Mucosa of descending colon (tissue), 3 donors: ENCODE measurements around the gene GP1BA. TPM values are rescaled to one million over a fixed set of nuclear protein-coding genes. Genes with fewer than 3 reads are reported as not detected.

ENCODE experiments used
- ATAC-seq: fragments of 200-7000 bp; cut with Tn5 transposase; one replicate; pipeline ENCODE4 v1.9.1; 2020; ENCODE audit warnings: mild to moderate bottlenecking, moderate library complexity
- DNase-seq, 3 donors: peaks; one replicate each; pipeline ENCODE4 v3.0.0-alpha.2; 2020
- H3K36me3 ChIP-seq: fragments of 200-600 bp; one replicate; pipeline ENCODE4 v1.8.0; 2021; ENCODE audit warnings: low read depth, mild to moderate bottlenecking
- H3K4me1 ChIP-seq: fragments of 200-600 bp; one replicate; pipeline ENCODE4 v1.8.0; 2021; ENCODE audit warnings: low read depth, mild to moderate bottlenecking
- H3K4me3 ChIP-seq: fragments of 200-600 bp; one replicate; pipeline ENCODE4 v1.8.0; 2021; ENCODE audit warnings: mild to moderate bottlenecking
- H3K9me3 ChIP-seq: fragments of 200-600 bp; one replicate; pipeline ENCODE4 v1.8.0; 2021; ENCODE audit warnings: mild to moderate bottlenecking
- intact Hi-C, 2 donors: fragments of 100-400 bp; cut with DNase I in 1 of 2; cut with micrococcal nuclease in 1 of 2; formaldehyde crosslinking; loops; one replicate each; pipeline versions ENCODE4 v1.11.0 to v1.11.1; 2022; cut with DNase I, micrococcal nuclease
- total RNA-seq, 3 donors: library from RNA; stranded (reverse); fragmentation: NEBNext Ultra II Directional in 2 of 3; extraction: Animal tissue kit (Norgen Biotek cat#: 25700) in 2 of 3; gene quantifications; one replicate each; pipeline versions ENCODE4 v1.2.1 to v1.2.4, GENCODE V29; 2021 to 2023
- TF ChIP-seq, protein P1 (sequence below): fragments of 200-600 bp; IDR thresholded peaks from one replicate; pipeline ENCODE4 v1.8.0; 2022; ENCODE audit warnings: antibody characterized with exemption, mild to moderate bottlenecking
- donor health status: DM: no; HTN: no; CAD: no; lungs with moderate emphysema.
- donor health status: DM: no; HTN: no; CAD: no.
- donor health status: DM: no; HTN: yes; CAD: no.

Gene GP1BA
- total RNA-seq, 3 donors from 2014 or later = not detected

GRCh38 chr17:4892499-4893221, 39.4 kb upstream of the GP1BA start:
- Histone ChIP-seq H3K9me3 (no peaks in the 10 kb centered on the region), H3K4me3 (no peak overlapping the region), H3K36me3 (peaks cover 3% of the 10 kb centered on the region), H3K4me1 (no peaks in the 10 kb centered on the region)
- TF ChIP-seq, protein P1, sequence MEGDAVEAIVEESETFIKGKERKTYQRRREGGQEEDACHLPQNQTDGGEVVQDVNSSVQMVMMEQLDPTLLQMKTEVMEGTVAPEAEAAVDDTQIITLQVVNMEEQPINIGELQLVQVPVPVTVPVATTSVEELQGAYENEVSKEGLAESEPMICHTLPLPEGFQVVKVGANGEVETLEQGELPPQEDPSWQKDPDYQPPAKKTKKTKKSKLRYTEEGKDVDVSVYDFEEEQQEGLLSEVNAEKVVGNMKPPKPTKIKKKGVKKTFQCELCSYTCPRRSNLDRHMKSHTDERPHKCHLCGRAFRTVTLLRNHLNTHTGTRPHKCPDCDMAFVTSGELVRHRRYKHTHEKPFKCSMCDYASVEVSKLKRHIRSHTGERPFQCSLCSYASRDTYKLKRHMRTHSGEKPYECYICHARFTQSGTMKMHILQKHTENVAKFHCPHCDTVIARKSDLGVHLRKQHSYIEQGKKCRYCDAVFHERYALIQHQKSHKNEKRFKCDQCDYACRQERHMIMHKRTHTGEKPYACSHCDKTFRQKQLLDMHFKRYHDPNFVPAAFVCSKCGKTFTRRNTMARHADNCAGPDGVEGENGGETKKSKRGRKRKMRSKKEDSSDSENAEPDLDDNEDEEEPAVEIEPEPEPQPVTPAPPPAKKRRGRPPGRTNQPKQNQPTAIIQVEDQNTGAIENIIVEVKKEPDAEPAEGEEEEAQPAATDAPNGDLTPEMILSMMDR = no peak
- ATAC-seq = no peak
- intact Hi-C loops = loop anchor here in 1 of 2 donors (10.0 kb wide), 1 partner anchor 168 kb away; no protein-coding TSS in a partner anchor
- DNase-seq = peak in 1 of 3 donors; percentile 45

DNA sequence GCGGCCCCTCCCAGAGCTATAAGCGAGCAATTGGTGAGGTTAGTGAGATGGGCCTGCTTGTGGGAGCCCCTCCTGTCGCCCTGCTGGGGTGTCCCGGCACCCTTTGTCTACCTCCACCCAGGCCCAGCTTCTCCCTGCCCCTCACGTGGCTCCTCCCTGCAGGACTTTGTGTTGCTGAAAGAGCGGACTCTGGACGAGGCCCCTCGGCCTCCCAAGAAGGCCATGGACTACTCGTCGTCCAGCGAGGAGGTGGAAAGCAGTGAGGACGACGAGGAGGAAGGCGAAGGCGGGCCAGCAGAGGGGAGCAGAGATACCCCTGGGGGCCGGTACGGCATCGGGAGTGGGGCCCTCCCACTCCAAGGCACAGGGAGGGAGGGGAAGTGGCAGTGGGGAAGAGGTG, 38.8 kb upstream of the GP1BA start:
- Histone ChIP-seq H3K4me3 (no peak overlapping the region), H3K9me3 (no peaks in the 10 kb centered on the region), H3K4me1 (no peaks in the 10 kb centered on the region), H3K36me3 (peaks cover 3% of the 10 kb centered on the region)
- DNase-seq (peak in 1 of 3 donors; percentile 40), ATAC-seq (no peak)
- intact Hi-C loops = loop anchor here in 1 of 2 donors (10.0 kb wide), 1 partner anchor 168 kb away; no protein-coding TSS in a partner anchor
- TF ChIP-seq, protein P1 = no peak

- intact Hi-C loops = loop anchor here in 1 of 2 donors (10.0 kb wide), 1 partner anchor 169 kb away; no protein-coding TSS in a partner anchor
- Histone ChIP-seq H3K4me3 (no peak overlapping the region), H3K9me3 (no peaks in the 10 kb centered on the region), H3K4me1 (no peaks in the 10 kb centered on the region), H3K36me3 (peaks cover 3% of the 10 kb centered on the region)
- DNase-seq (peak in 1 of 3 donors; percentile 45), ATAC-seq (no peak)
- TF ChIP-seq, protein P1 = no peak
Measured at GRCh38 chr17:4893721-4894560, 38.1 kb upstream of the GP1BA start.

DNA sequence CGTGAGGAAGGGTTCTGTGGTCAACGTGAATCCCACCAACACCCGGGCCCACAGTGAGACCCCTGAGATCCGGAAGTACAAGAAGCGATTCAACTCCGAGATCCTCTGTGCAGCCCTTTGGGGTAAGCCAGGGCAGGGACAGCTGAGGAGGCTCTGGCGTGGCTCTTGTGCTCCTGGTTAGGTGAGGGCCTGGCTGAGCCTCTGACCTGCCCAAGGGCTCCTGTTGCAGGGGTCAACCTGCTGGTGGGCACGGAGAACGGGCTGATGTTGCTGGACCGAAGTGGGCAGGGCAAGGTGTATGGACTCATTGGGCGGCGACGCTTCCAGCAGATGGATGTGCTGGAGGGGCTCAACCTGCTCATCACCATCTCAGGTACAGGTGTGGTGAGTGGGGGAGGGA, 37.0 kb upstream of the GP1BA start:
- H3K4me3 ChIP-seq = no peak overlapping the region
- H3K4me1 ChIP-seq = peaks cover 11% of the 10 kb centered on the region
- intact Hi-C loops = loop anchor here in 1 of 2 donors (10.0 kb wide), 1 partner anchor 170 kb away; no protein-coding TSS in a partner anchor
- no peaks in the 10 kb centered on the region for H3K9me3 ChIP-seq
- TF ChIP-seq, protein P1 = no peak
- ATAC-seq (no peak), DNase-seq (peak in 1 of 3 donors; percentile 53)
- peaks cover 3% of the 10 kb centered on the region for H3K36me3 ChIP-seq

DNA sequence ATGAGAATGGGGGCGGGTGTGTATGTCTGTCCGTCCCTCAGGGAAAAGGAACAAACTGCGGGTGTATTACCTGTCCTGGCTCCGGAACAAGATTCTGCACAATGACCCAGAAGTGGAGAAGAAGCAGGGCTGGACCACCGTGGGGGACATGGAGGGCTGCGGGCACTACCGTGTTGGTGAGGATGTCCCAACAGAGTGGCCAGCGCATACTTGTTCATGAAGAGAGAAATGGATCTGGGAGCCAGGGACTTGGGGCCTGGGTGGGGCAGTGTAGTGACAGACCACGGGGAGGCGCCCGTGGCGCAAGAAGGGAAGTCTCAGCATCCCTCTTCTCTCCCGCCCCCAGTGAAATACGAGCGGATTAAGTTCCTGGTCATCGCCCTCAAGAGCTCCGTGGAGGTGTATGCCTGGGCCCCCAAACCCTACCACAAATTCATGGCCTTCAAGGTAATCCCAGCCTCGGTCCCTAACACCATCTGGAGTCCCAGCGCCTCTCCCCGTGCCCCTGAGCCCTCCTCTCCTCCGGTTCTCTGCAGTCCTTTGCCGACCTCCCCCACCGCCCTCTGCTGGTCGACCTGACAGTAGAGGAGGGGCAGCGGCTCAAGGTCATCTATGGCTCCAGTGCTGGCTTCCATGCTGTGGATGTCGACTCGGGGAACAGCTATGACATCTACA, 36.3 kb upstream of the GP1BA start:
- no peak overlapping the region for H3K4me3 ChIP-seq
- DNase-seq = peak in 2 of 3 donors; percentile 21 to 45
- H3K36me3 ChIP-seq = peaks cover 3% of the 10 kb centered on the region
- H3K9me3 ChIP-seq = no peaks in the 10 kb centered on the region
- ATAC-seq = no peak
- intact Hi-C loops = loop anchor here in 1 of 2 donors (10.0 kb wide), 1 partner anchor 171 kb away; no protein-coding TSS in a partner anchor
- H3K4me1 ChIP-seq = peaks cover 17% of the 10 kb centered on the region
- TF ChIP-seq, protein P1 = no peak
